SU-DHL-6 (cell line): Measurements from ENCODE around the gene SUCO.

ENCODE experiments used
- EZH2phosphoT487 ChIP-seq: fragments of 200-600 bp; sonication (generic), shearing (Covaris generic); conservative IDR thresholded peaks from 2 replicates; pipeline ENCODE4 v1.6.1; 2018; ENCODE audit warnings: mild to moderate bottlenecking, antibody characterized with exemption, low read length, moderate library complexity, mixed read lengths
- TF ChIP-seq, protein P1 (sequence below): fragments of 200-600 bp; sonication (generic); IDR thresholded peaks from one replicate; pipeline ENCODE4 v1.5.1; 2017; ENCODE audit warnings: antibody characterized with exemption, mild to moderate bottlenecking, low read length, moderate library complexity; ENCODE audit not compliant: insufficient read depth, poor library complexity, severe bottlenecking

DNA sequence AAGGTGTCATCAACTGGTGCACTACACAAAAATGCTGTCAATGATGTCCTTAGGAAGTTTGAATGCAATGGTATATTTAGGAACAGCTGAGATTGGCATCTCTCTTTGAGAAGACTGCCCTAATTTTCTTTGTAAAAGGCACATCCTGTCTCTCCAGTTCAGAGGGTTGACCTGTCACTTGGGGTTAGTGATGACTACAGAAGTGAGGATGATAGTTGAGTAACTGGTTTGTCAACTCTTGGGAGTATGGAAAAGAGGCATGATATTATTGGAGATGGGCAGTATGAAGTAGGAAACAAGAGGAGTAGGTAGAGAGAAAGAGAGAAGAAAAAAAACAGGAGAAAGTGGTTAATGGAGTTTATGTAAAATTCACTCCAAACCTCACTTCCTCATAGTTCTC lies 48.7 kb upstream of the SUCO start:
- TF ChIP-seq, protein P1, sequence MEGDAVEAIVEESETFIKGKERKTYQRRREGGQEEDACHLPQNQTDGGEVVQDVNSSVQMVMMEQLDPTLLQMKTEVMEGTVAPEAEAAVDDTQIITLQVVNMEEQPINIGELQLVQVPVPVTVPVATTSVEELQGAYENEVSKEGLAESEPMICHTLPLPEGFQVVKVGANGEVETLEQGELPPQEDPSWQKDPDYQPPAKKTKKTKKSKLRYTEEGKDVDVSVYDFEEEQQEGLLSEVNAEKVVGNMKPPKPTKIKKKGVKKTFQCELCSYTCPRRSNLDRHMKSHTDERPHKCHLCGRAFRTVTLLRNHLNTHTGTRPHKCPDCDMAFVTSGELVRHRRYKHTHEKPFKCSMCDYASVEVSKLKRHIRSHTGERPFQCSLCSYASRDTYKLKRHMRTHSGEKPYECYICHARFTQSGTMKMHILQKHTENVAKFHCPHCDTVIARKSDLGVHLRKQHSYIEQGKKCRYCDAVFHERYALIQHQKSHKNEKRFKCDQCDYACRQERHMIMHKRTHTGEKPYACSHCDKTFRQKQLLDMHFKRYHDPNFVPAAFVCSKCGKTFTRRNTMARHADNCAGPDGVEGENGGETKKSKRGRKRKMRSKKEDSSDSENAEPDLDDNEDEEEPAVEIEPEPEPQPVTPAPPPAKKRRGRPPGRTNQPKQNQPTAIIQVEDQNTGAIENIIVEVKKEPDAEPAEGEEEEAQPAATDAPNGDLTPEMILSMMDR: no peak
- no peak for TF ChIP-seq EZH2phosphoT487
